Neural cell (in vitro differentiated cells): Measurements from ENCODE around the gene TSEN54. TPM values are rescaled to one million over a fixed set of nuclear protein-coding genes. Genes with fewer than 3 reads are reported as not detected.

Experiments used
- H2AFZ ChIP-seq: fragments of 200-600, 300-800 bp; sonication (generic), shearing (Covaris generic); 2 replicates; pipeline ENCODE4 v1.6.0; 2014; ENCODE audit warnings: low read depth, mild to moderate bottlenecking, antibody characterized with exemption, low read length, moderate library complexity
- H3F3A ChIP-seq: fragments of 200-600 bp; shearing (Covaris generic); 2 replicates; pipeline ENCODE4 v1.6.1; 2016; ENCODE audit warnings: mild to moderate bottlenecking, moderate library complexity, mixed read lengths, antibody characterized with exemption, low read length; ENCODE audit not compliant: insufficient read depth, poor library complexity, severe bottlenecking
- H3K27ac ChIP-seq: fragments of 200-600, 300-800 bp; sonication (generic), shearing (Covaris generic); 2 replicates; pipeline ENCODE4 v1.5.1; 2014; ENCODE audit warnings: mild to moderate bottlenecking, low read length, moderate library complexity
- H3K27me3 ChIP-seq: fragments of 300-800, 200-600 bp; sonication (generic), shearing (Covaris generic); 2 replicates; pipeline ENCODE4 v1.6.0; 2014; ENCODE audit warnings: mild to moderate bottlenecking, low read depth, low read length, moderate library complexity; ENCODE audit not compliant: insufficient read depth
- H3K36me3 ChIP-seq: fragments of 300-800, 200-600 bp; sonication (generic), shearing (Covaris generic); 2 replicates; pipeline ENCODE4 v1.5.1; 2014; ENCODE audit warnings: mild to moderate bottlenecking, antibody characterized with exemption, low read length, moderate library complexity; ENCODE audit not compliant: insufficient read depth
- H3K4me2 ChIP-seq: fragments of 300-800, 200-600 bp; sonication (generic), shearing (Covaris generic); 2 replicates; pipeline ENCODE4 v1.6.0; 2014; ENCODE audit warnings: mild to moderate bottlenecking, low read length
- H3K4me3 ChIP-seq: fragments of 300-800, 200-600 bp; sonication (generic), shearing (Covaris generic); 2 replicates; pipeline ENCODE4 v1.5.1; 2014; ENCODE audit warnings: mild to moderate bottlenecking, low read length, moderate library complexity
- H3K79me2 ChIP-seq: fragments of 200-600 bp; shearing (Covaris generic); replicated peaks from 2 replicates; pipeline ENCODE4 v1.6.0; 2014; ENCODE audit warnings: mild to moderate bottlenecking, low read length, moderate library complexity; ENCODE audit not compliant: insufficient read depth
- H3K9ac ChIP-seq: fragments of 300-800, 200-600 bp; sonication (generic), shearing (Covaris generic); 2 replicates; pipeline ENCODE4 v1.6.1; 2016; ENCODE audit warnings: mild to moderate bottlenecking, low read length, mixed read lengths
- H3K9me2 ChIP-seq: fragments of 200-600 bp; shearing (Covaris generic); 2 replicates; pipeline ENCODE4 v1.6.1; 2016; ENCODE audit warnings: mild to moderate bottlenecking, low read length, mixed read lengths; ENCODE audit not compliant: insufficient read depth
- H3K9me3 ChIP-seq: fragments of 200-600, 300-800 bp; sonication (generic), shearing (Covaris generic); 2 replicates; pipeline ENCODE4 v1.6.1; 2016; ENCODE audit warnings: mild to moderate bottlenecking, mixed run types, low read length, moderate library complexity, mixed read lengths
- H4K20me1 ChIP-seq: fragments of 200-600 bp; shearing (Covaris generic); 2 replicates; pipeline ENCODE4 v1.6.1; 2016; ENCODE audit warnings: mild to moderate bottlenecking, mixed run types; ENCODE audit not compliant: insufficient read depth
- EP300 ChIP-seq: fragments of 450-650 bp; conservative IDR thresholded peaks from 2 replicates; pipeline ENCODE4 v1.6.1; 2014; ENCODE audit warnings: antibody characterized with exemption, mild to moderate bottlenecking, moderate library complexity; ENCODE audit not compliant: poor library complexity, severe bottlenecking
- EZH2 ChIP-seq: fragments of 200-600, 300-800 bp; shearing (Covaris generic), sonication (generic); IDR thresholded peaks from 2 replicates; pipeline ENCODE4 v1.6.1; 2014; ENCODE audit warnings: antibody characterized with exemption, low read length, borderline replicate concordance, mild to moderate bottlenecking; ENCODE audit not compliant: insufficient read depth, poor library complexity, severe bottlenecking
- MXI1 ChIP-seq: fragments of 450-650 bp; conservative IDR thresholded peaks from 2 replicates; pipeline ENCODE4 v1.6.1; 2014; ENCODE audit warnings: antibody characterized with exemption, mild to moderate bottlenecking; ENCODE audit not compliant: poor library complexity, severe bottlenecking
- POLR2AphosphoS5 ChIP-seq: IDR thresholded peaks from 2 replicates; pipeline ENCODE4 v1.6.1; 2012
- RAD21 ChIP-seq: fragments of 450-650 bp; conservative IDR thresholded peaks from 2 replicates; pipeline ENCODE4 v1.6.1; 2014; ENCODE audit warnings: antibody characterized with exemption, mild to moderate bottlenecking, moderate library complexity
- SMC3 ChIP-seq: fragments of 450-650 bp; conservative IDR thresholded peaks from 2 replicates; pipeline ENCODE4 v1.6.1; 2014; ENCODE audit warnings: antibody characterized with exemption, mild to moderate bottlenecking, moderate library complexity; ENCODE audit not compliant: poor library complexity
- TAF1 ChIP-seq: IDR thresholded peaks from 2 replicates; pipeline ENCODE4 v1.6.1; 2012; ENCODE audit warnings: low read depth
- polyA plus RNA-seq: library from polyadenylated mRNA; depleted of rRNA; stranded (reverse); fragments of >200 nt; gene quantifications from 2 replicates; pipeline ENCODE4 v1.2.3, GENCODE V29; 2014
- TF ChIP-seq, protein P1 (sequence below): IDR thresholded peaks from 2 replicates; pipeline ENCODE4 v1.6.1; 2012; ENCODE audit warnings: borderline replicate concordance
- TF ChIP-seq, protein P2 (sequence below): fragments of 450-650 bp; IDR thresholded peaks from 2 replicates; pipeline ENCODE4 v1.5.1; 2014; ENCODE audit warnings: antibody characterized with exemption, mild to moderate bottlenecking, moderate library complexity; ENCODE audit not compliant: poor library complexity, severe bottlenecking

TSEN54 gene
- polyA plus RNA-seq, 1 donor from 2014 or later = 32.2 TPM

DNA sequence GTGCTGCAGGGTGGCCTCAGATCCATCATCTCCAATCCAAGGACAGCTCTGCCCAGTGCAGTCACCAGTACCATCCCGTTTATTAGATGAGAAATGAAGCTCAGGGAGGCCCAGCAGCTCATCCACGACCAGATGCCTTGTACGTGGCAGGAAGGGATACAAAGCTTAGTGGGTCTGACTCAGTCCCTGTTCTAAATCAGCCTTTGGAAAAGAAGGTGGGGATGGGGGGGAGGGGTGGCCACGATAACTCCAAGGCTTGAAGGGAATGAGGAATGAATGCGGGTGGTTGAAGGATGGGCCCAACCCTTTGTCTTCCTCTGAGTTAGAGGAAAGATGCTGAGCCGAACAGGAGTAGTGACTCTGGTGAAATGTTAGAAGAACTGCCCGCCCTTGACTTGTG lies 34.9 kb downstream of the TSEN54 start:
- H4K20me1 ChIP-seq = no peaks in the 10 kb centered on the region
- H3K9ac ChIP-seq = no peak overlapping the region
- H3K4me2 ChIP-seq = no peak overlapping the region
- no peaks in the 10 kb centered on the region for H3K27me3 ChIP-seq
- H3K36me3 ChIP-seq = no peaks in the 10 kb centered on the region
- TF ChIP-seq TAF1 (no peak), MXI1 (no peak), EP300 (no peak), EZH2 (no peak), POLR2AphosphoS5 (no peak), RAD21 (no peak), SMC3 (no peak)
- TF ChIP-seq, protein P1, sequence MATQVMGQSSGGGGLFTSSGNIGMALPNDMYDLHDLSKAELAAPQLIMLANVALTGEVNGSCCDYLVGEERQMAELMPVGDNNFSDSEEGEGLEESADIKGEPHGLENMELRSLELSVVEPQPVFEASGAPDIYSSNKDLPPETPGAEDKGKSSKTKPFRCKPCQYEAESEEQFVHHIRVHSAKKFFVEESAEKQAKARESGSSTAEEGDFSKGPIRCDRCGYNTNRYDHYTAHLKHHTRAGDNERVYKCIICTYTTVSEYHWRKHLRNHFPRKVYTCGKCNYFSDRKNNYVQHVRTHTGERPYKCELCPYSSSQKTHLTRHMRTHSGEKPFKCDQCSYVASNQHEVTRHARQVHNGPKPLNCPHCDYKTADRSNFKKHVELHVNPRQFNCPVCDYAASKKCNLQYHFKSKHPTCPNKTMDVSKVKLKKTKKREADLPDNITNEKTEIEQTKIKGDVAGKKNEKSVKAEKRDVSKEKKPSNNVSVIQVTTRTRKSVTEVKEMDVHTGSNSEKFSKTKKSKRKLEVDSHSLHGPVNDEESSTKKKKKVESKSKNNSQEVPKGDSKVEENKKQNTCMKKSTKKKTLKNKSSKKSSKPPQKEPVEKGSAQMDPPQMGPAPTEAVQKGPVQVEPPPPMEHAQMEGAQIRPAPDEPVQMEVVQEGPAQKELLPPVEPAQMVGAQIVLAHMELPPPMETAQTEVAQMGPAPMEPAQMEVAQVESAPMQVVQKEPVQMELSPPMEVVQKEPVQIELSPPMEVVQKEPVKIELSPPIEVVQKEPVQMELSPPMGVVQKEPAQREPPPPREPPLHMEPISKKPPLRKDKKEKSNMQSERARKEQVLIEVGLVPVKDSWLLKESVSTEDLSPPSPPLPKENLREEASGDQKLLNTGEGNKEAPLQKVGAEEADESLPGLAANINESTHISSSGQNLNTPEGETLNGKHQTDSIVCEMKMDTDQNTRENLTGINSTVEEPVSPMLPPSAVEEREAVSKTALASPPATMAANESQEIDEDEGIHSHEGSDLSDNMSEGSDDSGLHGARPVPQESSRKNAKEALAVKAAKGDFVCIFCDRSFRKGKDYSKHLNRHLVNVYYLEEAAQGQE = no peak
- TF ChIP-seq, protein P2, sequence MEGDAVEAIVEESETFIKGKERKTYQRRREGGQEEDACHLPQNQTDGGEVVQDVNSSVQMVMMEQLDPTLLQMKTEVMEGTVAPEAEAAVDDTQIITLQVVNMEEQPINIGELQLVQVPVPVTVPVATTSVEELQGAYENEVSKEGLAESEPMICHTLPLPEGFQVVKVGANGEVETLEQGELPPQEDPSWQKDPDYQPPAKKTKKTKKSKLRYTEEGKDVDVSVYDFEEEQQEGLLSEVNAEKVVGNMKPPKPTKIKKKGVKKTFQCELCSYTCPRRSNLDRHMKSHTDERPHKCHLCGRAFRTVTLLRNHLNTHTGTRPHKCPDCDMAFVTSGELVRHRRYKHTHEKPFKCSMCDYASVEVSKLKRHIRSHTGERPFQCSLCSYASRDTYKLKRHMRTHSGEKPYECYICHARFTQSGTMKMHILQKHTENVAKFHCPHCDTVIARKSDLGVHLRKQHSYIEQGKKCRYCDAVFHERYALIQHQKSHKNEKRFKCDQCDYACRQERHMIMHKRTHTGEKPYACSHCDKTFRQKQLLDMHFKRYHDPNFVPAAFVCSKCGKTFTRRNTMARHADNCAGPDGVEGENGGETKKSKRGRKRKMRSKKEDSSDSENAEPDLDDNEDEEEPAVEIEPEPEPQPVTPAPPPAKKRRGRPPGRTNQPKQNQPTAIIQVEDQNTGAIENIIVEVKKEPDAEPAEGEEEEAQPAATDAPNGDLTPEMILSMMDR = no peak
- H3K9me2 ChIP-seq = no peaks in the 10 kb centered on the region
- no peaks in the 10 kb centered on the region for H3K9me3 ChIP-seq
- no peak overlapping the region for H3K4me3 ChIP-seq
- no peaks in the 10 kb centered on the region for H3F3A ChIP-seq
- no peak overlapping the region for H3K27ac ChIP-seq
- H2AFZ ChIP-seq = no peak overlapping the region
- no peaks in the 10 kb centered on the region for H3K79me2 ChIP-seq

DNA sequence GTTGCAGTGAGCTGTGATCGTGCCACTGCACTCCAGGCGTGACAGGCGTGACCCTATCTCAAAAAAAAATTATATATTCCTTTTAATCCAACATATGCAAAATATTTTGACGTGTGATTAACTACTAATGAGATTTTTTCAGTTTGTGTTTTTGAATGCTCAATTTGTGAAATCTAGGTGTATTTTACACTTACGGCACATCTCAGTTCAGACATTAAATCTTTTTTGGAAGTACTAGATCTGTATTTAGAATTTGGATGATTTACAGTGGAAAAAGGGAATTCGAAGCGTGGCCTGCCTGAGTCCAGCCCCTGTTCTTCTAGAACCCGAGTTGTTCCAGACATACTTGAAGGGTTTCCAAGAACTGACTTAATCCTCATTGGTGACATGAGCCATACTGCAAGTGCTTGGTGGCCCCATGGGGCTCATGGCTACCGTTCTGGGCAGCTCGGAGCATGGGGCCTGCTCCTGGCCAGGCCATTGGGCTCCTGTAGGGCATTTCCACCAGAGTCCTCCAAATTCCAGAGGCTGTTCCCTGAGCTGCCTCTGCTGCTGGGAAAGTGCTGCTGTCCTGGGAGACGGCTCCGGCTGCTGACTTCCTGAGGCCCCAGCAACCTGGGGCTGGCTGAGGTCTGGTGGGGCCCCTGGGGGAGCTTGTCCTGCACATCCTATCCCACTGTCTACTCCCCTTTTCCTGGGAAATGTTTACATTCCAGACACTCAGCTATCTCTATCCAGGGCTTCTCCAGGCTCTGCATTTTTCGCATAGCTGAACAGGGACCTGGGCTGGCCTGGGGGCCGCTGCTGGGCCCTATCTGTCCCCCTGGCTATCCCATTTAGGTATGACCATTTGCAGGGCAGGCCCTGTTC lies 36.3 kb downstream of the TSEN54 start:
- no peak overlapping the region for H3K4me3 ChIP-seq
- no peak overlapping the region for H2AFZ ChIP-seq
- H3K9ac ChIP-seq = no peak overlapping the region

More for the DNA sequence above, 36.3 kb downstream of the TSEN54 start:
- TF ChIP-seq RAD21 (no peak), EZH2 (no peak), EP300 (no peak), MXI1 (no peak), SMC3 (no peak), POLR2AphosphoS5 (no peak), TAF1 (no peak)
- TF ChIP-seq, protein P2 = no peak
- TF ChIP-seq, protein P1 = no peak
- Histone ChIP-seq H3K4me2 (no peak overlapping the region), H3K79me2 (no peaks in the 10 kb centered on the region), H3K27ac (no peak overlapping the region), H3K9me3 (no peaks in the 10 kb centered on the region), H3F3A (no peaks in the 10 kb centered on the region), H3K9me2 (no peaks in the 10 kb centered on the region), H3K27me3 (no peaks in the 10 kb centered on the region), H3K36me3 (no peaks in the 10 kb centered on the region), H4K20me1 (no peaks in the 10 kb centered on the region)
